GM23338 (cell line): ENCODE measurements around the gene RNF213. TPM values are rescaled to one million over a fixed set of nuclear protein-coding genes. Genes with fewer than 3 reads are reported as not detected.

Experiments used
- ATAC-seq: fragments of 200-7000 bp; cut with Tn5 transposase; 3 replicates; pipeline ENCODE4 v1.9.1; 2020
- DNase-seq: peaks from one replicate; pipeline ENCODE4 v3.0.0-alpha.2; 2015; ENCODE audit warnings: low spot score
- H2AFZ ChIP-seq: fragments of 200-600 bp; sonication (generic); 2 replicates; pipeline ENCODE4 v1.8.0; 2016; ENCODE audit warnings: antibody characterized with exemption, mild to moderate bottlenecking, moderate library complexity
- H3F3A ChIP-seq: fragments of 200-600 bp; sonication (generic); replicated peaks from 2 replicates; pipeline ENCODE4 v1.8.0; 2017; ENCODE audit warnings: antibody characterized with exemption, mixed run types, low read depth
- H3K27ac ChIP-seq: fragments of 200-600 bp; sonication (generic); 2 replicates; pipeline ENCODE4 v1.6.1; 2016; ENCODE audit warnings: low read depth
- H3K27me3 ChIP-seq: fragments of 200-600 bp; sonication (generic); 2 replicates; pipeline ENCODE4 v1.8.0; 2016; ENCODE audit warnings: mild to moderate bottlenecking, mixed run types, moderate library complexity; ENCODE audit not compliant: insufficient read depth
- H3K36me3 ChIP-seq: fragments of 200-600 bp; sonication (generic); 2 replicates; pipeline ENCODE4 v1.8.0; 2016; ENCODE audit warnings: mild to moderate bottlenecking; ENCODE audit not compliant: insufficient read depth
- H3K4me1 ChIP-seq: fragments of 200-600 bp; sonication (generic); 2 replicates; pipeline ENCODE4 v1.8.0; 2016; ENCODE audit warnings: mild to moderate bottlenecking, moderate library complexity; ENCODE audit not compliant: insufficient read depth
- H3K4me2 ChIP-seq: fragments of 200-600 bp; sonication (generic); 2 replicates; pipeline ENCODE4 v1.7.1; 2017; ENCODE audit warnings: mixed run types
- H3K4me3 ChIP-seq: fragments of 200-600 bp; sonication (generic); 2 replicates; pipeline ENCODE4 v1.6.1; 2016; ENCODE audit warnings: mixed run types
- H3K79me2 ChIP-seq: fragments of 200-600 bp; sonication (generic); replicated peaks from 2 replicates; pipeline ENCODE4 v1.8.0; 2017; ENCODE audit warnings: mild to moderate bottlenecking; ENCODE audit not compliant: insufficient read depth
- H3K9me2 ChIP-seq: fragments of 200-600 bp; sonication (generic); 2 replicates; pipeline ENCODE4 v1.8.0; 2017; ENCODE audit not compliant: insufficient read depth
- H4K20me1 ChIP-seq: fragments of 200-600 bp; sonication (generic); replicated peaks from 2 replicates; pipeline ENCODE4 v1.8.0; 2017; ENCODE audit warnings: mild to moderate bottlenecking; ENCODE audit not compliant: insufficient read depth
- H3K27ac Mint-ChIP-seq: 2 replicates; pipeline ENCODE4 v1.8.0; 2020; ENCODE audit warnings: inconsistent platforms, mild to moderate bottlenecking, moderate library complexity, mixed read lengths
- H3K27me3 Mint-ChIP-seq: 3 replicates; pipeline ENCODE4 v1.8.0; 2022; ENCODE audit warnings: low read depth, mild to moderate bottlenecking, moderate library complexity, mixed read lengths, inconsistent platforms; ENCODE audit not compliant: insufficient read depth, poor library complexity
- H3K36me3 Mint-ChIP-seq: 3 replicates; pipeline ENCODE4 v1.8.0; 2021; ENCODE audit warnings: low read depth, mild to moderate bottlenecking, inconsistent platforms, moderate library complexity, mixed read lengths
- H3K4me1 Mint-ChIP-seq: 3 replicates; pipeline ENCODE4 v1.8.0; 2020; ENCODE audit warnings: mild to moderate bottlenecking, inconsistent platforms, mixed read lengths
- H3K4me3 Mint-ChIP-seq: 3 replicates; pipeline ENCODE4 v1.8.0; 2021; ENCODE audit warnings: moderate library complexity, mild to moderate bottlenecking, inconsistent platforms, mixed read lengths
- H3K9me3 Mint-ChIP-seq: 3 replicates; pipeline ENCODE4 v1.8.0; 2020; ENCODE audit warnings: moderate library complexity, mild to moderate bottlenecking, inconsistent platforms, mixed read lengths
- JUNB ChIP-seq: IDR thresholded peaks from one replicate; pipeline ENCODE4 v1.6.1; 2016; ENCODE audit warnings: antibody characterized with exemption; ENCODE audit not compliant: unreplicated experiment
- NANOG ChIP-seq: IDR thresholded peaks from 2 replicates; pipeline ENCODE4 v1.6.1; 2016; ENCODE audit warnings: antibody characterized with exemption, borderline replicate concordance
- POLR2AphosphoS5 ChIP-seq: IDR thresholded peaks from 2 replicates; pipeline ENCODE4 v1.6.1; 2016; ENCODE audit warnings: antibody characterized with exemption, low read depth
- STAT1 ChIP-seq: IDR thresholded peaks from one replicate; pipeline ENCODE4 v1.6.1; 2016; ENCODE audit warnings: antibody characterized with exemption; ENCODE audit not compliant: unreplicated experiment
- ZNF114 ChIP-seq: fragments of 250-450 bp; sonication (Bioruptor Pico); IDR thresholded peaks from 2 replicates; pipeline ENCODE4 v1.5.0; 2020; ENCODE audit warnings: mild to moderate bottlenecking, moderate library complexity
- ZNF462 ChIP-seq: fragments of 250-450 bp; sonication (Bioruptor Pico); IDR thresholded peaks from 2 replicates; pipeline ENCODE4 v1.5.0; 2020; ENCODE audit warnings: mild to moderate bottlenecking, moderate library complexity
- polyA plus RNA-seq: library from polyadenylated mRNA; unstranded; fragments of >200 nt; fragmentation: Nextera tagmentation; extraction: Ambion mirVana; gene quantifications from 2 replicates; pipeline ENCODE4 v1.2.1, GENCODE V29; 2016
- total RNA-seq: library from RNA; depleted of rRNA; stranded (reverse); fragments of >200 nt; shearing (Covaris generic); gene quantifications from 2 replicates; pipeline ENCODE4 v1.2.3, GENCODE V29; 2014

Gene RNF213
- total and polyA plus RNA-seq, 2 experiments from 2014 or later, result 21.2 to 67.2 TPM

- H2AFZ ChIP-seq, result no peak overlapping the region
- H3F3A ChIP-seq, result no peaks in the 10 kb centered on the region
- H3K27me3 ChIP-seq, result no peaks in the 10 kb centered on the region
- H3K27ac ChIP-seq, result no peak overlapping the region
- Mint-ChIP-seq H3K36me3 (no peaks in the 10 kb centered on the region), H3K27me3 (peaks cover 11% of the 10 kb centered on the region), H3K9me3 (peaks cover 2% of the 10 kb centered on the region; the same call in 1 of the 3 replicates), H3K27ac (no peak overlapping the region), H3K4me1 (no peaks in the 10 kb centered on the region), H3K4me3 (no peak overlapping the region)
- H3K79me2 ChIP-seq, result no peaks in the 10 kb centered on the region
- H4K20me1 ChIP-seq, result no peaks in the 10 kb centered on the region; the same call in 1 of the 2 replicates
- no peaks in the 10 kb centered on the region for H3K4me1 ChIP-seq
- no peaks in the 10 kb centered on the region for H3K9me2 ChIP-seq
- no peak overlapping the region for H3K4me2 ChIP-seq
- ATAC-seq, result no peak
- DNase-seq, result no peak
- no peaks in the 10 kb centered on the region for H3K36me3 ChIP-seq
- TF ChIP-seq STAT1 (no peak), ZNF114 (CRISPR knock-in tag) (no peak), ZNF462 (no peak), NANOG (no peak), JUNB (no peak)
- no peak overlapping the region for H3K4me3 ChIP-seq
These were observed 171.8 kb downstream of the RNF213 start for GRCh38 chr17:80432350-80432955.

- ATAC-seq (no peak), DNase-seq (no peak)
- Histone ChIP-seq H3K4me3 (no peak overlapping the region), H3K4me1 (no peaks in the 10 kb centered on the region), H3K79me2 (no peaks in the 10 kb centered on the region), H3K36me3 (no peaks in the 10 kb centered on the region), H4K20me1 (no peaks in the 10 kb centered on the region; the same call in 1 of the 2 replicates), H3K4me2 (no peak overlapping the region), H3K27me3 (no peaks in the 10 kb centered on the region), H3F3A (no peaks in the 10 kb centered on the region), H3K9me2 (no peaks in the 10 kb centered on the region), H2AFZ (no peak overlapping the region), H3K27ac (no peak overlapping the region)
- Mint-ChIP-seq H3K36me3 (no peaks in the 10 kb centered on the region), H3K4me1 (no peaks in the 10 kb centered on the region), H3K27ac (no peak overlapping the region), H3K9me3 (peaks cover 2% of the 10 kb centered on the region; the same call in 1 of the 3 replicates), H3K27me3 (peaks cover 11% of the 10 kb centered on the region), H3K4me3 (no peak overlapping the region)
- TF ChIP-seq POLR2AphosphoS5 (no peak), NANOG (no peak), JUNB (no peak)
These were observed 172.4 kb downstream of the RNF213 start for GRCh38 chr17:80432961-80433550.
